PC-3 (cell line): ENCODE results near the gene ASB2.

Experiments
- EZH2 ChIP-seq: fragments of 300-600 bp; sonication (generic); IDR thresholded peaks from one replicate; pipeline ENCODE4 v1.6.1; 2017; ENCODE audit warnings: antibody characterized with exemption, mild to moderate bottlenecking, low read length; ENCODE audit not compliant: unreplicated experiment
- EZH2phosphoT487 ChIP-seq: fragments of 300-600 bp; sonication (generic); IDR thresholded peaks from 2 replicates; pipeline ENCODE4 v1.6.1; 2018; ENCODE audit warnings: mild to moderate bottlenecking, antibody characterized with exemption, low read length, borderline replicate concordance
- TF ChIP-seq, protein P1 (sequence below): fragments of 300-600 bp; sonication (generic); conservative IDR thresholded peaks from 2 replicates; pipeline ENCODE4 v1.5.1; 2017; ENCODE audit warnings: antibody characterized with exemption, low read depth, mild to moderate bottlenecking, low read length

- TF ChIP-seq, protein P1, sequence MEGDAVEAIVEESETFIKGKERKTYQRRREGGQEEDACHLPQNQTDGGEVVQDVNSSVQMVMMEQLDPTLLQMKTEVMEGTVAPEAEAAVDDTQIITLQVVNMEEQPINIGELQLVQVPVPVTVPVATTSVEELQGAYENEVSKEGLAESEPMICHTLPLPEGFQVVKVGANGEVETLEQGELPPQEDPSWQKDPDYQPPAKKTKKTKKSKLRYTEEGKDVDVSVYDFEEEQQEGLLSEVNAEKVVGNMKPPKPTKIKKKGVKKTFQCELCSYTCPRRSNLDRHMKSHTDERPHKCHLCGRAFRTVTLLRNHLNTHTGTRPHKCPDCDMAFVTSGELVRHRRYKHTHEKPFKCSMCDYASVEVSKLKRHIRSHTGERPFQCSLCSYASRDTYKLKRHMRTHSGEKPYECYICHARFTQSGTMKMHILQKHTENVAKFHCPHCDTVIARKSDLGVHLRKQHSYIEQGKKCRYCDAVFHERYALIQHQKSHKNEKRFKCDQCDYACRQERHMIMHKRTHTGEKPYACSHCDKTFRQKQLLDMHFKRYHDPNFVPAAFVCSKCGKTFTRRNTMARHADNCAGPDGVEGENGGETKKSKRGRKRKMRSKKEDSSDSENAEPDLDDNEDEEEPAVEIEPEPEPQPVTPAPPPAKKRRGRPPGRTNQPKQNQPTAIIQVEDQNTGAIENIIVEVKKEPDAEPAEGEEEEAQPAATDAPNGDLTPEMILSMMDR: no peak
- TF ChIP-seq EZH2phosphoT487 (no peak), EZH2 (no peak)
These were observed 43.9 kb upstream of the ASB2 start for GRCh38 chr14:94020267-94020666.
